MCF 10A (cell line): ENCODE results near the gene PRXL2C. TPM values are rescaled to one million over a fixed set of nuclear protein-coding genes. Genes with fewer than 3 reads are reported as not detected.

Source experiments
- BruUV-seq: library from RNA; stranded (reverse); fragments of 400-500 nt; replicated peaks from 2 replicates; lab custom pipeline; 2021; lab: Mats Ljungman, UMichigan
- CTCF ChIA-PET: fragments of 300-600 bp; sonication (Branson Sonifier 250); formaldehyde crosslinking; extraction: SDS; loops from one replicate; lab custom pipeline; 2021; ENCODE audit warnings: antibody characterized with exemption, inconsistent platforms; lab: Yijun Ruan, JAX
- POLR2A ChIA-PET: fragments of 300-600, 350-650 bp; sonication (Branson Sonifier 250); formaldehyde crosslinking; extraction: SDS; loops from one replicate; lab custom pipeline; 2020; ENCODE audit warnings: antibody characterized with exemption, inconsistent platforms; lab: Yijun Ruan, JAX
- DNase-seq: peaks from one replicate; pipeline ENCODE4 v3.0.0-alpha.2; 2018; ENCODE audit not compliant: unreplicated experiment
- H3K27ac Mint-ChIP-seq: one replicate; pipeline ENCODE4 v1.8.0; 2022; ENCODE audit warnings: mild to moderate bottlenecking, low read depth, mixed read lengths; ENCODE audit not compliant: unreplicated experiment
- H3K27me3 Mint-ChIP-seq: one replicate; pipeline ENCODE4 v1.8.0; 2022; ENCODE audit warnings: mixed read lengths; ENCODE audit not compliant: insufficient read depth, unreplicated experiment
- H3K36me3 Mint-ChIP-seq: one replicate; pipeline ENCODE4 v1.8.0; 2022; ENCODE audit warnings: mild to moderate bottlenecking, moderate library complexity, mixed read lengths; ENCODE audit not compliant: insufficient read depth, unreplicated experiment
- H3K4me1 Mint-ChIP-seq: one replicate; pipeline ENCODE4 v1.8.0; 2022; ENCODE audit warnings: mixed read lengths; ENCODE audit not compliant: insufficient read depth, unreplicated experiment
- H3K4me3 Mint-ChIP-seq: one replicate; pipeline ENCODE4 v1.8.0; 2022; ENCODE audit warnings: mild to moderate bottlenecking, moderate library complexity, mixed read lengths; ENCODE audit not compliant: unreplicated experiment
- H3K9me3 Mint-ChIP-seq: one replicate; pipeline ENCODE4 v1.8.0; 2022; ENCODE audit warnings: mixed read lengths; ENCODE audit not compliant: unreplicated experiment
- CTCF ChIP-seq: fragments of 200-600 bp; IDR thresholded peaks from one replicate; pipeline ENCODE4 v1.8.0; 2022; ENCODE audit warnings: antibody characterized with exemption, mild to moderate bottlenecking; ENCODE audit not compliant: unreplicated experiment
- intact Hi-C: fragments of 100-400 bp; cut with micrococcal nuclease; formaldehyde crosslinking; loops from 2 replicates; pipeline ENCODE4 v1.14.1; 2022
- total RNA-seq: library from RNA; stranded (reverse); gene quantifications from 2 replicates; pipeline ENCODE4 v1.2.3, GENCODE V29; 2022

PRXL2C gene
- total RNA-seq, 1 experiment from 2014 or later, result 15.6 TPM

DNA sequence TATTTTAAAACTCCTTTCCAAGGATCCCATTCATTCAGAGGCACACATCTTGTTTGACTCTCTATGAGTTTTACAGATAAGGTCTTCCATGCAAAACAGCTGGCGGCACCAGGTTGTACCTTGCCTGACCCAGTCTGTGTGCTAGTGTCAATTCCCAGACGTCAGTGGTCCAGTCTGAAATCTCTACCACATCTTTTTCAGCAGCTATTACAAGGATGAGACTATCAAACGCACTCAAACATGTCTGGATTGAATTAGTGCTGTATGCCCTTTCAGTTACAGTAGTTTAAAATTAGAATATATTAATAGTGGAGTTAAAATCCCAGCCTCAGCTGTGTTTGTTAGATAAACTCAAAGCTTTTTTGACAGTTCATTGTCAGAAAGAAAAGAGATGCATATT lies 47.1 kb downstream of the PRXL2C start:
- no peak for DNase-seq
- BruUV-seq, result no TSS peak
- no peaks in the 10 kb centered on the region for H3K9me3 Mint-ChIP-seq
- POLR2A ChIA-PET, result interaction anchor here (1.1 kb wide), 1 partner anchor 47 kb away, joined by 5 read pairs; the partner anchor contains the start of gene PRXL2C
- no peak overlapping the region for H3K4me3 Mint-ChIP-seq
- CTCF ChIA-PET, result interaction anchor here (1.7 kb wide), 1 partner anchor 10 kb away, joined by 10 read pairs; no protein-coding TSS in a partner anchor
- TF ChIP-seq CTCF, result no peak
- no peaks in the 10 kb centered on the region for H3K36me3 Mint-ChIP-seq
- no peaks in the 10 kb centered on the region for H3K27me3 Mint-ChIP-seq
- intact Hi-C loops, result no loop called here
- no peak overlapping the region for H3K27ac Mint-ChIP-seq
- peaks cover 7% of the 10 kb centered on the region for H3K4me1 Mint-ChIP-seq

- CTCF ChIA-PET, result no interaction called here
- no TSS peak for BruUV-seq
- no peaks in the 10 kb centered on the region for H3K27me3 Mint-ChIP-seq
- no peaks in the 10 kb centered on the region for H3K36me3 Mint-ChIP-seq
- POLR2A ChIA-PET, result no interaction called here
- no peaks in the 10 kb centered on the region for H3K9me3 Mint-ChIP-seq
- intact Hi-C loops, result no loop called here
- DNase-seq, result no peak
- no peak overlapping the region for H3K27ac Mint-ChIP-seq
- no peaks in the 10 kb centered on the region for H3K4me1 Mint-ChIP-seq
- H3K4me3 Mint-ChIP-seq, result no peak overlapping the region
- no peak for TF ChIP-seq CTCF
Measured at GRCh38 chr9:96605328-96605727, 49.8 kb downstream of the PRXL2C start.

GRCh38 chr9:96604004-96604319 lies 51.2 kb downstream of the PRXL2C start:
- DNase-seq, result no peak
- POLR2A ChIA-PET, result interaction anchor here (0.6 to 0.9 kb wide), 3 partner anchors 13 to 151 kb away, joined by 3 read pairs; no protein-coding TSS in a partner anchor
- BruUV-seq, result no TSS peak
- no peak for TF ChIP-seq CTCF
- Mint-ChIP-seq H3K27me3 (no peaks in the 10 kb centered on the region), H3K9me3 (no peaks in the 10 kb centered on the region), H3K27ac (no peak overlapping the region), H3K4me1 (no peaks in the 10 kb centered on the region), H3K4me3 (no peak overlapping the region), H3K36me3 (no peaks in the 10 kb centered on the region)
- intact Hi-C loops, result no loop called here
- CTCF ChIA-PET, result interaction anchor here (0.7 to 1.5 kb wide), 2 partner anchors 10 to 147 kb away, joined by 3 to 5 read pairs; no protein-coding TSS in a partner anchor

DNA sequence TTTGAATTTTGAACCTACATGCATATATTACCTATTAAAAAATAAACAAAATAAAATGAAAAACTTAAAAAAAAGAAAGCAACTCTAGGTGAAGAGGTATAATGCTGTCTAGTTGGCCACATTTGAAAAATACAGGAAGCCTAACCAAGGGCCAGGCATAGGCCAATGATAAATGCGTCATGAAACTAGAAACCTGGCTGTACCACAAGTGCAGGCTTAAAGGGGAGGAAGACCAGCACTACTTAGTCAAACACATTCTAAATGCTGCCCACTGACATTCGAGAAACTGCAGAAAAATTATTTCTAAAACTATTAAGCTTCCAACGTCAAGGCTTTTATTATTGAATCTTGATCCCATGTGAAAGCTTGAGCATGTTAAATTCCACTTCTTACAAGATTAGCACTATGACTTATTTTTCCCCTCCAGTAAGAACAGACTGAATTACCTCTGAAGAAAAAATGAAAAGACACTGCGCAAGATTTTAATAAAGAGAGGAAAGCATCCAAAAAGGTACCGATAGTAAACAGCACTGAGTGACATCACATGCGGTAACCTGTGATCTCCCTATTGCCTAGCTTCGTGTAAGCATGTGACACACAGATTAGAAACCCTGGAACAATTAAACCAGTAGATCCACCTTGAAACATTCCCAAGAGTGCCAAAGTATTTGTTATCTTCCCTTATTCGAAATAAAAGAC lies 51.7 kb downstream of the PRXL2C start:
- no peaks in the 10 kb centered on the region for H3K36me3 Mint-ChIP-seq
- no peak overlapping the region for H3K27ac Mint-ChIP-seq
- no peaks in the 10 kb centered on the region for H3K27me3 Mint-ChIP-seq
- BruUV-seq, result no TSS peak
- intact Hi-C loops, result no loop called here
- ChIA-PET POLR2A (interaction anchor here (0.6 to 0.9 kb wide), 4 partner anchors 12 to 151 kb away, joined by 3 read pairs; no protein-coding TSS in a partner anchor), CTCF (interaction anchor here (1.5 kb wide), 1 partner anchor 11 kb away, joined by 5 read pairs; no protein-coding TSS in a partner anchor)
- no peaks in the 10 kb centered on the region for H3K9me3 Mint-ChIP-seq
- no peak for DNase-seq
- no peaks in the 10 kb centered on the region for H3K4me1 Mint-ChIP-seq
- H3K4me3 Mint-ChIP-seq, result no peak overlapping the region
- TF ChIP-seq CTCF, result no peak
